ACC112 (cell line): Measurements from ENCODE around the gene PRDM16.

Experiments used
- H2AFZ ChIP-seq: fragments of 200-600 bp; sonication (generic); one replicate; pipeline ENCODE4 v1.6.0; 2017; ENCODE audit warnings: antibody characterized with exemption, low read length; ENCODE audit not compliant: unreplicated experiment
- H3K27ac ChIP-seq: fragments of 200-600 bp; sonication (generic); 2 replicates; pipeline ENCODE4 v1.5.1; 2014; ENCODE audit warnings: low read depth, mild to moderate bottlenecking, antibody characterized with exemption, low read length, moderate library complexity
- H3K27me3 ChIP-seq: fragments of 200-600 bp; sonication (generic); 2 replicates; pipeline ENCODE4 v1.6.1; 2014; ENCODE audit warnings: mild to moderate bottlenecking, antibody characterized with exemption, low read length, moderate library complexity, mixed read lengths; ENCODE audit not compliant: insufficient read depth
- H3K36me3 ChIP-seq: fragments of 200-600 bp; sonication (generic); 2 replicates; pipeline ENCODE4 v1.6.1; 2016; ENCODE audit warnings: mild to moderate bottlenecking, antibody characterized with exemption, low read length, moderate library complexity, mixed read lengths; ENCODE audit not compliant: insufficient read depth
- H3K4me1 ChIP-seq: fragments of 200-600 bp; sonication (generic); one replicate; pipeline ENCODE4 v1.6.1; 2016; ENCODE audit warnings: low read length, mixed read lengths; ENCODE audit not compliant: insufficient read depth, unreplicated experiment, control insufficient read depth
- H3K4me3 ChIP-seq: fragments of 200-600 bp; sonication (generic); 2 replicates; pipeline ENCODE4 v1.5.1; 2014; ENCODE audit warnings: mild to moderate bottlenecking, low read depth, low read length
- H3K79me2 ChIP-seq: fragments of 200-600 bp; sonication (generic); one replicate; pipeline ENCODE4 v1.6.0; 2016; ENCODE audit warnings: low read length; ENCODE audit not compliant: control insufficient read depth, unreplicated experiment, insufficient read depth

Gene PRDM16

GRCh38 chr1:3337798-3338724 lies 269.1 kb downstream of the PRDM16 start:
- Histone ChIP-seq H3K27me3 (no peaks in the 10 kb centered on the region), H2AFZ (no peak overlapping the region), H3K36me3 (no peaks in the 10 kb centered on the region), H3K4me3 (no peak overlapping the region), H3K27ac (no peak overlapping the region), H3K4me1 (no peaks in the 10 kb centered on the region), H3K79me2 (no peaks in the 10 kb centered on the region)

DNA sequence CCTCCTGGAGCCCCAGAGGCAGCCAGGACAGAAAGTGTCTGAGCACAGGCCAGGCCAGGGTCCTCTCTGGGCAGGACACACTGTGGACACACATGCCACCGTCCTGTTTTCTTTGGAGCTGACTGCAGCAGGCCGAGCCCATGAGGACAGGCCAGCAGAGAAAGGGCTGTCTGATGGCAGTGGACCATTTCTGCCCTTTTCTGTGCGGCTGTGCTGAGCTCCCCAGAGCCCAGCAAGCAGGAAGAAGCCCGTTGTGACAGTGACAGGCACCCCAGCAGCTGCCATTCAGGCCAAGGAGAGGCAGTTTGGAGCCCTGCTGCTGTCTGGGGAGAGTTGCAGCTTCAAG lies 269.7 kb downstream of the PRDM16 start:
- H3K4me1 ChIP-seq, result no peaks in the 10 kb centered on the region
- no peaks in the 10 kb centered on the region for H3K79me2 ChIP-seq
- no peaks in the 10 kb centered on the region for H3K36me3 ChIP-seq
- H3K27ac ChIP-seq, result no peak overlapping the region
- H2AFZ ChIP-seq, result no peak overlapping the region
- no peak overlapping the region for H3K4me3 ChIP-seq
- no peaks in the 10 kb centered on the region for H3K27me3 ChIP-seq

GRCh38 chr1:3339856-3340255 lies 270.9 kb downstream of the PRDM16 start:
- Histone ChIP-seq H3K27me3 (no peaks in the 10 kb centered on the region), H2AFZ (no peak overlapping the region), H3K27ac (no peak overlapping the region), H3K79me2 (no peaks in the 10 kb centered on the region), H3K36me3 (no peaks in the 10 kb centered on the region), H3K4me1 (no peaks in the 10 kb centered on the region), H3K4me3 (no peak overlapping the region)

DNA sequence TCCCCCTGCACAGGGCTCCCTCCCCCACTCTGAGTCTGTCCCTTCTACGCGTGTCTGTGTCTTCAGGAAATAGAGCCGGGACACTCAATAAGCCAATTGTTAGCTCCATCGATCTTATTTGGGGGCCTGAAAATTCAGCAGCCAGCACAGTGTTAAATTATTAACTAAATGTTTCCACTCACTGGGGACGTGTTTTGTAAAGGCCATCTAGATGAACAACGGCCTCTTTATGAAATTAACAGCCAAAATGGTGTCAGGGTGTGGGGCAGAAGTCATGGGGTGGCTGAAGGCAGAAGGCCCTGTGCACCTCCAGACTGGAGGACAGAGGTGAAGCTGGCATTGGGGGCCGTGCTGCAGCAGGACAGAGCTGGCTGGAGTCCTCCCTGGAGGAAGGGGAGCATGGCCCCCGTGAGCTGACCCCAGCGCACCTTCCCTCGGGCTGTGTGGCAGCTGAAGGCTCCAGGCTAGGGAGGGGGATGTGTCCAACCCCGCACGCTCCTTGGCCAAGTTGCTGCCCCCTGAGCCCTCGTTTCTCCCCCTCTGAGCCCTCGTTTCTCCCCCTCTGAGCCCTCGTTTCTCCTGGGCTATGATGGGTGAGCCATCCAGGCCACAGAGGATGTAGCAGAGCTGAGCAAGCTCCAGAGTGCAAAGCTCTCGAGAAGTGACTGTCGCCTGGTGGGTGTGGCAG lies 271.7 kb downstream of the PRDM16 start:
- Histone ChIP-seq H3K27ac (no peak overlapping the region), H3K36me3 (no peaks in the 10 kb centered on the region), H3K4me1 (no peaks in the 10 kb centered on the region), H2AFZ (no peak overlapping the region), H3K79me2 (no peaks in the 10 kb centered on the region), H3K27me3 (no peaks in the 10 kb centered on the region), H3K4me3 (no peak overlapping the region)

DNA sequence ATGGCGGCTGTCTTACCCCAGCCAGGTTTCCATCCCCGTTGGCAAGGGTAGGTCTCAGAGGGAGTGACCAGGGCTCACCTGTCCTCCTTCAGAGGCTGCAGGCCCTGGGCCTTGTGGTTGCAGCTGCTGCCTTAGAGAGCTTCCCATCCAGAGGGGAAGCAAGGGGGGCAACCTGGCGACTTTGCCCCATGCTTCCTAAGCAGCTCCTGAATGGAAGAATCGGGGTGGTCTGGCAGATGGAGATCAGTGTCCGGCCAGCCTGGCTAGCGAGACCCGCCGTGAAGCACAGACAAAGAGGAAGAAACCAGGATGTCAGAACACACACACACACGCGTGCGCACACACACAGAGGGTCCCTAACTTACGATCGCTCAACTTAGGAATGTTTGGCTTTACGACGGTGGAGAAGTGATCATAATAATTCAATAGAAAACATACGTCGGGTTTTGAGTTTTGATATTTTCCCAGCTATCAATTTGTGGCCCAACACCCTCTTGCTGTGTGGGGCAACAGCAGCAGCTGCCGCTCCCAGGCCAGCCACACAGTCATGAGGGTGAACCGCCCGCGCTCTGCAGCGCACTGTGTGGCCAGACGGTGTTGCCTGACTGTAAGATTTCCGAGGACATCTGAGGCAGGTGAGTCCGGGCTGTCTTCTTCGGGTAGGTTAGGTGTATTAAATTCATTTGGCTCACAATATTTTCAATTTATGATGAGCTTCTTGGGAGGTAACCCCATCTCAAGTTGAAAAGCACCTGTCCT lies 272.4 kb downstream of the PRDM16 start:
- Histone ChIP-seq H3K79me2 (no peaks in the 10 kb centered on the region), H3K36me3 (no peaks in the 10 kb centered on the region), H3K4me1 (no peaks in the 10 kb centered on the region), H3K27ac (no peak overlapping the region), H3K27me3 (no peaks in the 10 kb centered on the region), H2AFZ (no peak overlapping the region), H3K4me3 (no peak overlapping the region)

DNA sequence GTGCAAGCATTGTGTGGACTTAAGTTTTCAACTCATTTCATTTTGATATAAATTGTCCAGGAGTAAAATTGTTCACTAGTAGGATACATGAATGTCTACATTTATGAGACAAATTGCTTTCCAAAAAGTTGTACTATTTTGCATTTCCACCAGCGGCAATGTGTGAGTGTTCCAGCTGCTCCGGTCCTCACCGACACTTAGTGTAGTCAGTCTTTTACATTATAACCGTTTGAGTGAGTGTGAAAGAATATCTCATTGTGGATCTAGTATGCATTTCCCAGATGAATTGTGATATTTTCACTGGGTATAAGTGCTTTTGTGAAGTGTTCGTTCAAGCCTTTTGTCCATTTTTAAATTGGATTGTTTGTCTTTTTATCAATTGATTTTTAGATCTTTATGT lies 274.0 kb downstream of the PRDM16 start:
- no peaks in the 10 kb centered on the region for H3K4me1 ChIP-seq
- no peaks in the 10 kb centered on the region for H3K36me3 ChIP-seq
- H3K4me3 ChIP-seq, result no peak overlapping the region
- H3K27me3 ChIP-seq, result no peaks in the 10 kb centered on the region
- H3K79me2 ChIP-seq, result no peaks in the 10 kb centered on the region
- H2AFZ ChIP-seq, result no peak overlapping the region
- no peak overlapping the region for H3K27ac ChIP-seq

GRCh38 chr1:3344395-3344794 lies 275.4 kb downstream of the PRDM16 start:
- Histone ChIP-seq H3K4me1 (no peaks in the 10 kb centered on the region), H3K27me3 (no peaks in the 10 kb centered on the region), H3K79me2 (no peaks in the 10 kb centered on the region), H3K4me3 (no peak overlapping the region), H2AFZ (no peak overlapping the region), H3K27ac (no peak overlapping the region), H3K36me3 (no peaks in the 10 kb centered on the region)

DNA sequence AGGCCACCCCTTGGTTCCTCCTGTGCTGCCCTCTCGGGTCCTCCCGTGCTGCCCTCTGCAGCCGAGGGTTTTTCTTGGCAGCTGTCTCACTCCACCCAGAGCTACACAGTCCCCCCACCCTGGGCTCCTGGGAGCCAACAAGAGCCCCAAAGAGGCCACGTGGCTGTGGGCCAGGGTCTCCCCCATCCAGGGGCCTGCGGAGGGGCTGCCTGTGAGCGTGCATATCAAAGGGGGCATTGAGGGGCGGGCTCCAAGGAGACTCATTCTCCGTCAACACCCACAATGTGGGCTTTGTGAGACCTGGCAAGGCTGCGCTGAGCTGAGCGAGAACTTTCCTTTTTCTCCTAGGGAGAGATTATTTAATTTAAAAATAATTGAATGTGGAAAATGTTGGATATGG lies 276.8 kb downstream of the PRDM16 start:
- no peaks in the 10 kb centered on the region for H3K4me1 ChIP-seq
- no peak overlapping the region for H3K4me3 ChIP-seq
- H2AFZ ChIP-seq, result no peak overlapping the region
- H3K79me2 ChIP-seq, result no peaks in the 10 kb centered on the region
- H3K27ac ChIP-seq, result no peak overlapping the region
- no peaks in the 10 kb centered on the region for H3K27me3 ChIP-seq
- no peaks in the 10 kb centered on the region for H3K36me3 ChIP-seq

DNA sequence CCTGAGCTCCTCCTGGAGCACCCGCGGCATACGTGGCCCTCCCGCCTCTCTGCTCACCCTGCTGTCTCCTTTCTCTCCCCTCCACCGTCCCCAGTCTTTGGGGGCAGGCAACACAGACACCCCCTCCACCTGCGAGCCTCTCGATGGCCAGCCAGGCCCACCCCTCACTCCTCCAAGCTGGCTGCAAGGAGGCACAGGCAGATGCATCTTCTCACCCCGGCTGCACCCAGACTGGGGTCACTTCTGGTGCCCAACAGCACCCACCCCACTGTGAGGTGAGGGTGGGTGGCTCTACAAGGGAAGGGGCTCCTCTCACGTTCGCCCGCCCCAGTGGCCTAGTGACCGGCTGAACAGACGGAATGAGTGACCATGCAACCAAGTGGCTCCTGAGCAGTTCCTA lies 277.5 kb downstream of the PRDM16 start:
- no peak overlapping the region for H3K4me3 ChIP-seq
- H3K27me3 ChIP-seq, result no peaks in the 10 kb centered on the region
- H3K79me2 ChIP-seq, result no peaks in the 10 kb centered on the region
- H3K4me1 ChIP-seq, result no peaks in the 10 kb centered on the region
- no peaks in the 10 kb centered on the region for H3K36me3 ChIP-seq
- H2AFZ ChIP-seq, result no peak overlapping the region
- H3K27ac ChIP-seq, result no peak overlapping the region

- no peaks in the 10 kb centered on the region for H3K27me3 ChIP-seq
- no peaks in the 10 kb centered on the region for H3K79me2 ChIP-seq
- H3K4me1 ChIP-seq, result peaks cover 6% of the 10 kb centered on the region
- H3K27ac ChIP-seq, result no peak overlapping the region
- no peak overlapping the region for H3K4me3 ChIP-seq
- H2AFZ ChIP-seq, result no peak overlapping the region
- H3K36me3 ChIP-seq, result no peaks in the 10 kb centered on the region
These were observed 278.4 kb downstream of the PRDM16 start for GRCh38 chr1:3347257-3348020.
